HepG2 (cell line): Measurements from ENCODE around the gene AGAP1. TPM values are rescaled to one million over a fixed set of nuclear protein-coding genes. Genes with fewer than 3 reads are reported as not detected.

ENCODE experiments used
- ATRX ChIP-seq: sonication (generic); formaldehyde crosslinking; IDR thresholded peaks from 2 replicates; pipeline ENCODE4 v1.4.0; 2020; ENCODE audit warnings: missing genetic modification reagents, borderline replicate concordance
- CREB1 ChIP-seq, 2 experiments: fragments of 450-650 bp in 1 of 2; IDR thresholded peaks; 2 replicates each; pipeline ENCODE4 v1.6.1; 2016 to 2017; ENCODE audit warnings: control low read depth in 1 of 2, mild to moderate bottlenecking in 1 of 2, missing compliant biosample characterization in 1 of 2, missing genetic modification characterization in 1 of 2
- KAT7 ChIP-seq: IDR thresholded peaks from 2 replicates; pipeline ENCODE4 v1.6.1; 2018; ENCODE audit warnings: borderline replicate concordance, missing compliant biosample characterization
- KLF9 ChIP-seq: IDR thresholded peaks from 2 replicates; pipeline ENCODE4 v1.6.1; 2016; ENCODE audit warnings: low read depth
- MAFF ChIP-seq: IDR thresholded peaks from 2 replicates; pipeline ENCODE4 v1.6.1; 2011; ENCODE audit warnings: low read depth, low read length, improper control_type of control experiment
- MEF2D ChIP-seq: sonication (generic); formaldehyde crosslinking; IDR thresholded peaks from 2 replicates; pipeline ENCODE4 v1.5.1; 2020; ENCODE audit warnings: mild to moderate bottlenecking, missing genetic modification reagents
- MTF2 ChIP-seq: sonication (generic); formaldehyde crosslinking; IDR thresholded peaks from 2 replicates; pipeline ENCODE4 v1.5.0; 2020; ENCODE audit warnings: missing genetic modification reagents, borderline replicate concordance
- NFE2L1 ChIP-seq: sonication (generic); formaldehyde crosslinking; IDR thresholded peaks from 2 replicates; pipeline ENCODE4 v1.4.0; 2020; ENCODE audit warnings: missing genetic modification reagents, mild to moderate bottlenecking, borderline replicate concordance
- PLRG1 ChIP-seq: fragments of 450-650 bp; conservative IDR thresholded peaks from 2 replicates; pipeline ENCODE4 v1.6.1; 2016
- RBFOX2 ChIP-seq: fragments of 200-400 bp; formaldehyde crosslinking; IDR thresholded peaks from 2 replicates; pipeline ENCODE4 v1.6.1; 2017; ENCODE audit warnings: low read depth, mild to moderate bottlenecking, low read length
- SALL2 ChIP-seq: sonication (generic); formaldehyde crosslinking; IDR thresholded peaks from 2 replicates; pipeline ENCODE4 v1.8.1; 2023; ENCODE audit warnings: mild to moderate bottlenecking, missing genetic modification reagents, inconsistent platforms
- SNAI1 ChIP-seq: sonication (generic); formaldehyde crosslinking; IDR thresholded peaks from 2 replicates; pipeline ENCODE4 v1.5.0; 2020; ENCODE audit warnings: mild to moderate bottlenecking, missing genetic modification reagents, borderline replicate concordance
- U2AF2 ChIP-seq: fragments of 200-400 bp; formaldehyde crosslinking; IDR thresholded peaks from 2 replicates; pipeline ENCODE4 v1.6.1; 2017; ENCODE audit warnings: low read depth, mild to moderate bottlenecking, low read length
- ZNF253 ChIP-seq: sonication (generic); formaldehyde crosslinking; IDR thresholded peaks from 2 replicates; pipeline ENCODE4 v1.8.0; 2022; ENCODE audit warnings: mild to moderate bottlenecking, missing genetic modification reagents, borderline replicate concordance
- ZNF343 ChIP-seq: sonication (generic); formaldehyde crosslinking; IDR thresholded peaks from 2 replicates; pipeline ENCODE4 v1.4.0; 2020; ENCODE audit warnings: mild to moderate bottlenecking, missing genetic modification reagents
- ZNF350 ChIP-seq: sonication (generic); formaldehyde crosslinking; IDR thresholded peaks from 2 replicates; pipeline ENCODE4 v1.4.0; 2020; ENCODE audit warnings: mild to moderate bottlenecking, low read depth, missing genetic modification reagents, borderline replicate concordance
- ZNF451 ChIP-seq: sonication (generic); formaldehyde crosslinking; IDR thresholded peaks from 2 replicates; pipeline ENCODE4 v1.5.0; 2020; ENCODE audit warnings: mild to moderate bottlenecking, missing genetic modification reagents
- ZNF484 ChIP-seq: sonication (generic); formaldehyde crosslinking; IDR thresholded peaks from 2 replicates; pipeline ENCODE4 v1.5.1; 2020; ENCODE audit warnings: mild to moderate bottlenecking, low read depth, missing genetic modification reagents, borderline replicate concordance
- ZNF549 ChIP-seq: sonication (generic); formaldehyde crosslinking; IDR thresholded peaks from 2 replicates; pipeline ENCODE4 v1.5.0; 2020; ENCODE audit warnings: missing genetic modification reagents
- ZNF567 ChIP-seq: sonication (generic); formaldehyde crosslinking; IDR thresholded peaks from 2 replicates; pipeline ENCODE4 v1.8.1; 2023; ENCODE audit warnings: mild to moderate bottlenecking, missing genetic modification reagents, borderline replicate concordance
- ZNF790 ChIP-seq: sonication (generic); formaldehyde crosslinking; IDR thresholded peaks from 2 replicates; pipeline ENCODE4 v1.8.0; 2022; ENCODE audit warnings: missing genetic modification reagents, mild to moderate bottlenecking, borderline replicate concordance
- ZNF850 ChIP-seq: sonication (generic); formaldehyde crosslinking; conservative IDR thresholded peaks from 2 replicates; pipeline ENCODE4 v1.9.0; 2021; ENCODE audit warnings: mild to moderate bottlenecking, missing genetic modification reagents
- polyA plus RNA-seq, 8 experiments: library from polyadenylated mRNA; depleted of rRNA in 3 of 8; stranded (reverse) in 7 of 8; unstranded in 1 of 8; fragments of >200 nt; fragmentation: Illumina TruSeq in 4 of 8; extraction: Trizol in 4 of 8; gene quantifications; 2 replicates each; pipeline versions ENCODE4 v1.2.1 to v1.2.3, GENCODE V29; 2011 to 2016; ENCODE audit warnings: low read depth in 4 of 8, missing spikeins in 1 of 8, mixed read lengths in 1 of 8; ENCODE audit not compliant: insufficient read depth in 1 of 8
- total RNA-seq, 5 experiments: library from RNA; depleted of rRNA; stranded (reverse); fragments of >200 nt; fragmentation: Illumina TruSeq; extraction: Trizol; gene quantifications; 2 replicates each; pipeline ENCODE4 v1.2.3, GENCODE V29; 2016; ENCODE audit warnings: low read depth in 1 of 5
- TF ChIP-seq, protein P1 (sequence below): sonication (generic); formaldehyde crosslinking; IDR thresholded peaks from 2 replicates; pipeline ENCODE4 v1.5.1; 2020; ENCODE audit warnings: missing genetic modification reagents, mild to moderate bottlenecking, borderline replicate concordance
- TF ChIP-seq, protein P2 (sequence below): sonication (generic); formaldehyde crosslinking; IDR thresholded peaks from 2 replicates; pipeline ENCODE4 v1.4.0; 2020; ENCODE audit warnings: mild to moderate bottlenecking, missing genetic modification reagents
- TF ChIP-seq, protein P3 (sequence below): IDR thresholded peaks from 2 replicates; pipeline ENCODE4 v1.6.1; 2016; ENCODE audit warnings: control low read depth
- TF ChIP-seq, protein P4 (sequence below): sonication (generic); formaldehyde crosslinking; IDR thresholded peaks from 2 replicates; pipeline ENCODE4 v1.8.0; 2022; ENCODE audit warnings: mild to moderate bottlenecking, missing genetic modification reagents, moderate library complexity

AGAP1 gene
- total and polyA plus RNA-seq, 2 of the 13 experiments (the other 11 are each of a cell fraction or from before 2014, with no cell fraction given), result 21.2 to 32.7 TPM

DNA sequence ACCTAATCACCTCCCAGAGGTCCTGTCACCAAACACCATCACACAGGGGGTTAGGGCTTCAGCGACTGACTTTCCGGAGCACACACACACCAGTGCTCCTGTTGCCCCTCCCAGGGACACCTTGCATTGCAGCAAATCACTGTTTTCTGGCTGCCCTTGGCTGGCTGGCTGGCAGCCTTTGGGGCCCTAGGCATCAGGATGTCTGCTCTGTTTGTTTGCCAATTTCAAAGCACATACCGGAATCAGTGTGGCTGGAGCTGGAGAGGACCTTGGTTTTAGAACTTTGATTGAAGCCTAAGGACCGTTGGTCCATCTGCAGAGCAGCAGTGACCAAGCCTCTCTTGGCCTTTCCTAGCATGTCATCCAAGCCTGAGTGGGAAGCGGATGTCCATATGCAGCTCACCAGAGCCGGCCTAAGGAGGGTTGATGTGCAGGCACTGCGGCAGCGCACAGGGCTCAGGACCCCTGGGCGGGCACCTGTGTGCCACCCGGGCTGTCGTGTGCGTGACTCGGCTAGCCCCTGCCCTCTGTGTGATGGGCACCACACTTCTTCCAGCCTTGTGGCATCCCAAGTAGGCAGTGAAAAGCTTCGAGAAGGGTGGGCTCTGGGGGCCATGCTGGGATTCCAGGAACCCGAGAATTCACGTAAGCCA, 612.2 kb downstream of the AGAP1 start (continued):
- TF ChIP-seq, protein P1, sequence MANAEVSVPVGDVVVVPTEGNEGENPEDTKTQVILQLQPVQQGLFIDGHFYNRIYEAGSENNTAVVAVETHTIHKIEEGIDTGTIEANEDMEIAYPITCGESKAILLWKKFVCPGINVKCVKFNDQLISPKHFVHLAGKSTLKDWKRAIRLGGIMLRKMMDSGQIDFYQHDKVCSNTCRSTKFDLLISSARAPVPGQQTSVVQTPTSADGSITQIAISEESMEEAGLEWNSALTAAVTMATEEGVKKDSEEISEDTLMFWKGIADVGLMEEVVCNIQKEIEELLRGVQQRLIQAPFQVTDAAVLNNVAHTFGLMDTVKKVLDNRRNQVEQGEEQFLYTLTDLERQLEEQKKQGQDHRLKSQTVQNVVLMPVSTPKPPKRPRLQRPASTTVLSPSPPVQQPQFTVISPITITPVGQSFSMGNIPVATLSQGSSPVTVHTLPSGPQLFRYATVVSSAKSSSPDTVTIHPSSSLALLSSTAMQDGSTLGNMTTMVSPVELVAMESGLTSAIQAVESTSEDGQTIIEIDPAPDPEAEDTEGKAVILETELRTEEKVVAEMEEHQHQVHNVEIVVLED, result no peak
- no peak for TF ChIP-seq ZNF253 (CRISPR knock-in tag)
- TF ChIP-seq, protein P2, sequence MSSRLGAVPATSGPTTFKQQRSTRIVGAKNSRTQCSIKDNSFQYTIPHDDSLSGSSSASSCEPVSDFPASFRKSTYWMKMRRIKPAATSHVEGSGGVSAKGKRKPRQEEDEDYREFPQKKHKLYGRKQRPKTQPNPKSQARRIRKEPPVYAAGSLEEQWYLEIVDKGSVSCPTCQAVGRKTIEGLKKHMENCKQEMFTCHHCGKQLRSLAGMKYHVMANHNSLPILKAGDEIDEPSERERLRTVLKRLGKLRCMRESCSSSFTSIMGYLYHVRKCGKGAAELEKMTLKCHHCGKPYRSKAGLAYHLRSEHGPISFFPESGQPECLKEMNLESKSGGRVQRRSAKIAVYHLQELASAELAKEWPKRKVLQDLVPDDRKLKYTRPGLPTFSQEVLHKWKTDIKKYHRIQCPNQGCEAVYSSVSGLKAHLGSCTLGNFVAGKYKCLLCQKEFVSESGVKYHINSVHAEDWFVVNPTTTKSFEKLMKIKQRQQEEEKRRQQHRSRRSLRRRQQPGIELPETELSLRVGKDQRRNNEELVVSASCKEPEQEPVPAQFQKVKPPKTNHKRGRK (CRISPR knock-in tag), result no peak
- TF ChIP-seq ZNF343, result no peak
- TF ChIP-seq, protein P3, sequence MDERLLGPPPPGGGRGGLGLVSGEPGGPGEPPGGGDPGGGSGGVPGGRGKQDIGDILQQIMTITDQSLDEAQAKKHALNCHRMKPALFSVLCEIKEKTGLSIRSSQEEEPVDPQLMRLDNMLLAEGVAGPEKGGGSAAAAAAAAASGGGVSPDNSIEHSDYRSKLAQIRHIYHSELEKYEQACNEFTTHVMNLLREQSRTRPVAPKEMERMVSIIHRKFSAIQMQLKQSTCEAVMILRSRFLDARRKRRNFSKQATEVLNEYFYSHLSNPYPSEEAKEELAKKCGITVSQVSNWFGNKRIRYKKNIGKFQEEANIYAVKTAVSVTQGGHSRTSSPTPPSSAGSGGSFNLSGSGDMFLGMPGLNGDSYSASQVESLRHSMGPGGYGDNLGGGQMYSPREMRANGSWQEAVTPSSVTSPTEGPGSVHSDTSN, result no peak
- TF ChIP-seq CREB1 (IDR thresholded peaks at IDR 0.05), result no peak
- no peak for TF ChIP-seq CREB1 (CRISPR knock-in tag; IDR thresholded peaks at IDR 0.05)
- TF ChIP-seq ZNF451 (CRISPR knock-in tag), result no peak
- TF ChIP-seq PLRG1, result no peak
- no peak for TF ChIP-seq KAT7 (CRISPR knock-in tag)
- no peak for TF ChIP-seq SNAI1 (CRISPR knock-in tag)
- TF ChIP-seq ZNF850 (CRISPR knock-in tag), result no peak
- TF ChIP-seq ZNF350 (CRISPR knock-in tag), result peak; percentile 49; the same call in 1 of the 2 replicates
- no peak for TF ChIP-seq NFE2L1 (CRISPR knock-in tag)
- 0 out of 2 replicates have a peak, but pooled peaks have one; percentile 20 for TF ChIP-seq MEF2D (CRISPR knock-in tag)
- no peak for TF ChIP-seq U2AF2
- no peak for TF ChIP-seq ZNF484 (CRISPR knock-in tag)
- TF ChIP-seq ZNF549 (CRISPR knock-in tag), result no peak
- TF ChIP-seq, protein P4, sequence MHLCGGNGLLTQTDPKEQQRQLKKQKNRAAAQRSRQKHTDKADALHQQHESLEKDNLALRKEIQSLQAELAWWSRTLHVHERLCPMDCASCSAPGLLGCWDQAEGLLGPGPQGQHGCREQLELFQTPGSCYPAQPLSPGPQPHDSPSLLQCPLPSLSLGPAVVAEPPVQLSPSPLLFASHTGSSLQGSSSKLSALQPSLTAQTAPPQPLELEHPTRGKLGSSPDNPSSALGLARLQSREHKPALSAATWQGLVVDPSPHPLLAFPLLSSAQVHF (CRISPR knock-in tag), result no peak
- no peak for TF ChIP-seq ATRX (CRISPR knock-in tag)
- no peak for TF ChIP-seq MTF2
- TF ChIP-seq ZNF790, result no peak
- TF ChIP-seq MAFF, result no peak
- TF ChIP-seq SALL2 (CRISPR knock-in tag), result no peak
- TF ChIP-seq ZNF567 (CRISPR knock-in tag), result no peak
- TF ChIP-seq KLF9 (CRISPR knock-in tag), result no peak
- TF ChIP-seq RBFOX2, result no peak
